ENCODE data around the gene DECR2. TPM values are rescaled to one million over a fixed set of nuclear protein-coding genes. Genes with fewer than 3 reads are reported as not detected.

DECR2 gene
- total and polyA plus RNA-seq, 4 donors = 42.2 to 210 (median 126) TPM

DNA sequence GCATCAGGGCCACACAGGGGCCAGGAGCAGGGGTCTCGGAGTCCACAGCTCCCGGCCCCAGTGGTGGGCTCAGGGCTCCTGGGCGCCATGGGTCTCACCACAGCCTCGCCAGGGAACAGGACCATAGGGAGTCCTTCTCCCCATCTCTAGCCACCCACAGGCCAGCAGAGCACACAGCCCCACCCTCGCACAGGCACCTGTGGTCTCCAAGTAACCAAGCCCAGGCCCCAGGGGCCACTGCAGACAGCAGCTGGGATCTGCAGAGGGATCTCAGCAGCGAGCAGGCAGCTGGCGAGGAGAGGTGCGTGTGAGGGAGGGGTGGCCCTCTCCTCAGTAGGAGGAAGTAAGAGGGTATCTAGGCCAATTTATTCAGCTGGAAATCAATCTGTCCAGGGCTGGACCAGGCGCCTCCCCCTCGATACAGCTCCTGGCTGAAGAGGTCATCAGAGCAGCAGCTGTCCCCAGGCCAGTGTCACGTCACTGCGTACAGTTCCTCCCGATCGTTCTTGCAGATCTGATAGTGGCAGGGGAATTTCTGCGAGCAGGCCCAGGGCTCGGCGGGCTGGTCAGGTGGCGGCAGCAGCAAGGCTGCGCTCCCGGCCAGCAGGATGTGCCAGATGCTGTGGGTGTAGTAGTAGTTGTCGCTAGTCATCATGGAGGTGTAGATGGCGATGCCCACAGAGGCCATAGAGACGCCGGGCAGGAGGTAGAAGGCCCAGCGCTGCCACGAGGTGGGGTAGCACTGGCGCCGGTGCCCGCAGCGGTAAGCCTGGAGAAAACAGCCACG lies 30.0 kb upstream of the DECR2 start:
- Histone ChIP-seq H3K4me1 (ENCODE audit: control insufficient read depth in 4 of 4, insufficient read depth in 4 of 4, low read length in 3 of 4) (peaks cover 4 to 18% (median 15%) of the 10 kb centered on the region in 4 donors), H3K9ac (ENCODE audit: low read depth in 1 of 2, low read length in 2 of 2) (no peak overlapping the region), H3K36me3 (ENCODE audit: control insufficient read depth in 4 of 4, insufficient read depth in 3 of 4, low read depth in 1 of 4, low read length in 3 of 4) (peaks cover 2 to 46% (median 18%) of the 10 kb centered on the region in 4 donors), H3K27me3 (ENCODE audit: control insufficient read depth in 4 of 4, insufficient read depth in 4 of 4, low read length in 3 of 4) (no peaks in the 10 kb centered on the region), H3K9me3 (ENCODE audit: control insufficient read depth in 4 of 4, low read length in 3 of 4) (no peaks in the 10 kb centered on the region), H3K4me3 (ENCODE audit: low read depth in 1 of 3, low read length in 3 of 3) (no peak overlapping the region), H3K27ac (ENCODE audit: low read depth in 1 of 2, low read length in 2 of 2) (no peak overlapping the region)
- DNase-seq (ENCODE audit: low spot score) = no peak
- TF ChIP-seq, protein P1, sequence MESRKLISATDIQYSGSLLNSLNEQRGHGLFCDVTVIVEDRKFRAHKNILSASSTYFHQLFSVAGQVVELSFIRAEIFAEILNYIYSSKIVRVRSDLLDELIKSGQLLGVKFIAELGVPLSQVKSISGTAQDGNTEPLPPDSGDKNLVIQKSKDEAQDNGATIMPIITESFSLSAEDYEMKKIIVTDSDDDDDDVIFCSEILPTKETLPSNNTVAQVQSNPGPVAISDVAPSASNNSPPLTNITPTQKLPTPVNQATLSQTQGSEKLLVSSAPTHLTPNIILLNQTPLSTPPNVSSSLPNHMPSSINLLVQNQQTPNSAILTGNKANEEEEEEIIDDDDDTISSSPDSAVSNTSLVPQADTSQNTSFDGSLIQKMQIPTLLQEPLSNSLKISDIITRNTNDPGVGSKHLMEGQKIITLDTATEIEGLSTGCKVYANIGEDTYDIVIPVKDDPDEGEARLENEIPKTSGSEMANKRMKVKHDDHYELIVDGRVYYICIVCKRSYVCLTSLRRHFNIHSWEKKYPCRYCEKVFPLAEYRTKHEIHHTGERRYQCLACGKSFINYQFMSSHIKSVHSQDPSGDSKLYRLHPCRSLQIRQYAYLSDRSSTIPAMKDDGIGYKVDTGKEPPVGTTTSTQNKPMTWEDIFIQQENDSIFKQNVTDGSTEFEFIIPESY (IDR thresholded peaks at IDR 0.05) = no peak
- no peak for TF ChIP-seq YY1 (IDR thresholded peaks at IDR 0.05)
- TF ChIP-seq FOXA2 (IDR thresholded peaks at IDR 0.05) = no peak
- TF ChIP-seq GABPA (IDR thresholded peaks at IDR 0.05 in 1 of 2, conservative IDR thresholded peaks at IDR 0.05 in 1 of 2) = no peak
- TF ChIP-seq JUND (IDR thresholded peaks at IDR 0.05) = no peak
- no peak for TF ChIP-seq NR2F2 (IDR thresholded peaks at IDR 0.05)
- TF ChIP-seq EGR1 (IDR thresholded peaks at IDR 0.05; ENCODE audit: low read depth in 2 of 2) = no peak
- no peak for TF ChIP-seq HNF4G (IDR thresholded peaks at IDR 0.05)
- 93% methylated on average over 31 of the region's 31 CpGs for WGBS

DNA sequence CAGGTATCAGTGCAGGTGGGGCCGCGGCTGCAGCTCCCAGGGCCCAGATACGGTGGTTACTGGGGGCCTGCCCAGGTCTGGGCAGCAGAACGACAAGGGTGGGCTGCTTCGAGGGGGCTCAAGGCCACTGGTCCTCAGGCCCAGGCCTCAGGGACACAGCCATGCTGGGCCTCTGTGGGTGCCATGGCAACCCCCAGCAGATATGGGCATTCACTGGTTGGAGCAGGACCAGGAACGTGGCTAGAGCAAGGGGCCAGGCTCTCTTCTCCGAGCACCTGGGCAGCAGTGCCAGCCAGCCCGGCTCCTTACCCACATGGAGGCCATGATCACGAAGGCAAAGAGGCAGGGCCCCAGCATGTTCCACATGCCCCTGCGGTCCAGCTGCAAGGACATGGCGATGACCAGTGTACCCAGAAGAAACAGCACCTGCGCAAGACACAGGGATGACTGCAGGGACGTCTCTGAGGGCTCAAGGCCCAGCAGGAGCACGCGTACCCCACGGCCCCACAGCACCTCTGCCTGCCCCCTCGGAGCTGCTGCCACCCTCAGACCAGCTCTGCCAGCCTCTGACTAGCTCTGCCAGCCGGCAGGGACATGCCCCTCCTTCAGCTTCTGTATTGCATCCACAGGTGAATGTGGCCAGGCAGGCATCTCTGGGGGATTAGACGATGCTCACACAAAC lies 29.2 kb upstream of the DECR2 start:
- TF ChIP-seq FOXA1 (IDR thresholded peaks at IDR 0.05) (no peak), JUND (IDR thresholded peaks at IDR 0.05) (no peak), RXRA (IDR thresholded peaks at IDR 0.05) (no peak), NR2F2 (IDR thresholded peaks at IDR 0.05) (no peak)
- TF ChIP-seq, protein P2, sequence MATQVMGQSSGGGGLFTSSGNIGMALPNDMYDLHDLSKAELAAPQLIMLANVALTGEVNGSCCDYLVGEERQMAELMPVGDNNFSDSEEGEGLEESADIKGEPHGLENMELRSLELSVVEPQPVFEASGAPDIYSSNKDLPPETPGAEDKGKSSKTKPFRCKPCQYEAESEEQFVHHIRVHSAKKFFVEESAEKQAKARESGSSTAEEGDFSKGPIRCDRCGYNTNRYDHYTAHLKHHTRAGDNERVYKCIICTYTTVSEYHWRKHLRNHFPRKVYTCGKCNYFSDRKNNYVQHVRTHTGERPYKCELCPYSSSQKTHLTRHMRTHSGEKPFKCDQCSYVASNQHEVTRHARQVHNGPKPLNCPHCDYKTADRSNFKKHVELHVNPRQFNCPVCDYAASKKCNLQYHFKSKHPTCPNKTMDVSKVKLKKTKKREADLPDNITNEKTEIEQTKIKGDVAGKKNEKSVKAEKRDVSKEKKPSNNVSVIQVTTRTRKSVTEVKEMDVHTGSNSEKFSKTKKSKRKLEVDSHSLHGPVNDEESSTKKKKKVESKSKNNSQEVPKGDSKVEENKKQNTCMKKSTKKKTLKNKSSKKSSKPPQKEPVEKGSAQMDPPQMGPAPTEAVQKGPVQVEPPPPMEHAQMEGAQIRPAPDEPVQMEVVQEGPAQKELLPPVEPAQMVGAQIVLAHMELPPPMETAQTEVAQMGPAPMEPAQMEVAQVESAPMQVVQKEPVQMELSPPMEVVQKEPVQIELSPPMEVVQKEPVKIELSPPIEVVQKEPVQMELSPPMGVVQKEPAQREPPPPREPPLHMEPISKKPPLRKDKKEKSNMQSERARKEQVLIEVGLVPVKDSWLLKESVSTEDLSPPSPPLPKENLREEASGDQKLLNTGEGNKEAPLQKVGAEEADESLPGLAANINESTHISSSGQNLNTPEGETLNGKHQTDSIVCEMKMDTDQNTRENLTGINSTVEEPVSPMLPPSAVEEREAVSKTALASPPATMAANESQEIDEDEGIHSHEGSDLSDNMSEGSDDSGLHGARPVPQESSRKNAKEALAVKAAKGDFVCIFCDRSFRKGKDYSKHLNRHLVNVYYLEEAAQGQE (IDR thresholded peaks at IDR 0.05) = no peak
- DNase-seq (ENCODE audit: low spot score) = no peak
- WGBS = 96% methylated on average over 19 of the region's 19 CpGs
- Histone ChIP-seq H3K4me1 (ENCODE audit: control insufficient read depth in 4 of 4, insufficient read depth in 4 of 4, low read length in 3 of 4) (peaks cover 4 to 18% (median 15%) of the 10 kb centered on the region in 4 donors), H3K4me3 (ENCODE audit: low read depth in 1 of 3, low read length in 3 of 3) (no peak overlapping the region), H3K9me3 (ENCODE audit: control insufficient read depth in 4 of 4, low read length in 3 of 4) (no peaks in the 10 kb centered on the region), H3K27me3 (ENCODE audit: control insufficient read depth in 4 of 4, insufficient read depth in 4 of 4, low read length in 3 of 4) (no peaks in the 10 kb centered on the region), H3K27ac (ENCODE audit: low read depth in 1 of 2, low read length in 2 of 2) (no peak overlapping the region), H3K9ac (ENCODE audit: low read depth in 1 of 2, low read length in 2 of 2) (no peak overlapping the region), H3K36me3 (ENCODE audit: control insufficient read depth in 4 of 4, insufficient read depth in 3 of 4, low read depth in 1 of 4, low read length in 3 of 4) (peaks cover 0 to 50% (median 18%) of the 10 kb centered on the region in 4 donors)

Measured in liver (tissue), 9 donors.